Measurements from ENCODE around the gene PARP12.
A peak's percentile ranks its signal among the peaks of the same experiment; 100 is the strongest.
"Not testable (repeated sequence)": the region's sequence is repeated elsewhere in the genome, so short reads cannot be mapped to it uniquely, and the experiment has no call there.

The PARP12 gene

GRCh38 chr7:140062528-140063299 is at the start of gene PARP12:
TSS of gene PARP12 (minus strand) at chr7:140062951. CDS start at chr7:140062847, 104 bp downstream.
- DNase-seq, result peak; percentile 37

- not testable (repeated sequence) for DNase-seq
Observed at GRCh38 chr7:140108777-140109176, 46.0 kb upstream of the PARP12 start.

GRCh38 chr7:140096459-140096858 is 33.7 kb upstream of the PARP12 start:
- DNase-seq, result no peak

GRCh38 chr7:140093375-140093774 is 30.6 kb upstream of the PARP12 start:
- no peak for DNase-seq

GRCh38 chr7:140085447-140085846 is 22.7 kb upstream of the PARP12 start:
- no peak for DNase-seq

- DNase-seq, result no peak
Observed at GRCh38 chr7:140084972-140085371, 22.2 kb upstream of the PARP12 start.

- DNase-seq, result no peak
Observed at GRCh38 chr7:140084142-140084655, 21.4 kb upstream of the PARP12 start.

- no peak for DNase-seq
Observed at GRCh38 chr7:140082770-140083169, 20.0 kb upstream of the PARP12 start.

- no peak for DNase-seq
Observed at GRCh38 chr7:140081774-140082425, 19.1 kb upstream of the PARP12 start.

GRCh38 chr7:140080919-140081318 is 18.2 kb upstream of the PARP12 start:
- no peak for DNase-seq

GRCh38 chr7:140079121-140079536 is 16.4 kb upstream of the PARP12 start:
- DNase-seq, result no peak

- no peak for DNase-seq
Observed at GRCh38 chr7:140078392-140078791, 15.6 kb upstream of the PARP12 start.

- DNase-seq, result no peak
Observed at GRCh38 chr7:140074780-140075179, 12.0 kb upstream of the PARP12 start.

- no peak for DNase-seq
Observed at GRCh38 chr7:140070546-140070945, 7.8 kb upstream of the PARP12 start.

GRCh38 chr7:140069298-140069949 is 6.7 kb upstream of the PARP12 start:
- DNase-seq, result no peak

GRCh38 chr7:140068033-140068432 is 5.3 kb upstream of the PARP12 start:
- DNase-seq, result no peak

GRCh38 chr7:140067052-140067451 is 4.3 kb upstream of the PARP12 start:
- no peak for DNase-seq

GRCh38 chr7:140062118-140062527 is 628 bp downstream of the PARP12 start:
- DNase-seq, result no peak

GRCh38 chr7:140061607-140061930 is 1.2 kb downstream of the PARP12 start:
- DNase-seq, result no peak

- DNase-seq, result no peak
Observed at GRCh38 chr7:140060788-140061606, 1.8 kb downstream of the PARP12 start.

- DNase-seq, result no peak
Observed at GRCh38 chr7:140060243-140060630, 2.5 kb downstream of the PARP12 start.

- no peak for DNase-seq
Observed at GRCh38 chr7:140059273-140060242, 3.2 kb downstream of the PARP12 start.

Data from GOT3 (cell line).